Midbrain (tissue), 1 donor: ENCODE results near the gene RAB13.

ENCODE experiments used
- DNase-seq: peaks from one replicate; lab custom pipeline; 2025; lab: John Stamatoyannopoulos, UW

Gene RAB13

DNA sequence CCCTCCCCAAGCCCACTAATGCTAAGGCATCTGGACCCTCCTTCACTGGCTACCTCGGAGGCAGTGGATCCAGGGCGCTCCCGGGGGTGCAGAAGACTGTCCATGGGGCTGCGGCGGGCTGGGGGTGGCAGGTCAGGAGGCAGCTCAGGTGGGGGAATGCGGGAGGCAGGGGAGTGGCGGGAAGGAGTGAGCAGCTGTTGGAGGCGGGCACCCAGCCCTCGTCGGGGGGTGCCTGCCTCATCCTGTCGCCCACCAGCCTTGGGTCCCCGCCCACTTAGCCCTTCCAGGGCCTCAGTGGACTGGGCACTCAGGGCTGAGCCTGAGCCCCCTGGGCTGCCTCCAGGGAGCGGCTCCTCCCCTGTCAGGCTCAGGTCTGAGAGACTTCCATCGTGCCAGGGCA lies 52.7 kb downstream of the RAB13 start:
- DNase-seq, result no peak

DNA sequence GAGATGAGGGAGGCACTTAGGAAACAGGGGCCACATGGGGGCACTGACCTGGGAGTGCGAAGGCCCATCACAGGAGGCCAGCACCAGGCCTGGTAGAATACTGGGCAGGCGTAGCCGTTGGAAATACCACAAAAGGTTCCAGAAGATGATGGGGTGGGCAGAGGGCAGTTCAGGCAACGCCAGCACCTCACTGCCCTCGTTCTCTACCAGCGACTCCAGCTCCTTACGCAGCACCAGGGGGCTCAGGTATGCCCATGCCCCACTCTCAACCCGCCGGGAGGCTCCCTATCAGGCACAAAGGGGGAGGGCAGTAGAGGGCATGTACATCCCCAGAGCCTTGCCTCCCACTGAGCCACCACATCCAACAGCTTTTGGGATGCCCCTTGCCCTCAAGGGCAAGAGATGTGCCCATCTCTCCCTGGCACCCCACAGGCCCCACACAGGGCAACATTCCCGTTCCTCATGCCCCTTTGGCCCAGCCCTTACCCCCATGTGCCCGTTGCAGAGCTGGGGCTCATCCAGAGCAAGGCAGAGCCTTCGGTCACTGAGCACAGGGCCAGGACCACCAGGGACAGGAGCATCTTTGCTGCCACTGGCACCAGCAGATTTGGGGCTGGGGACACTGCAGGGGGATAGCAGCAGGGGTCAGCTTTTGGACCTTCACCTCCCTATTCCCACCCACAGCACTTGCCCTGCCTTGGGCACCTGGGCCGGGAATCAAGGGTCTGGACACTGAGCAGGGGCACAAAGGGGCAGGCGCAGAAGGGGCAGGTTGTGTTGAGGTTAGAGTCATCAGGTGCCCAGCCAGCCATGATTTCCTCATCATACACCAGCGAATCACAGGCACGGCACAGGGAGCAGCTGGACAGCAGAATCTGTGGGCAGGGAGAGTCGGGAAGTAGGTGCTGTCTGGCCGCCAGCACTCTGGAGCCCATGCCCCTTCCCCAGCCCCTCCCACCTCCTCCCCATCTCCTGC lies 53.7 kb downstream of the RAB13 start:
- DNase-seq, result no peak
